NCI-H187 (cell line): ENCODE data around the gene CITED2.
"Not testable (repeated sequence)": the region's sequence is repeated elsewhere in the genome, so short reads cannot be mapped to it uniquely, and the experiment has no call there.

Source experiments
- DNase-seq, 2 experiments: peaks; one replicate each; lab custom pipeline; 2025; lab: John Stamatoyannopoulos, UW

The CITED2 gene

DNA sequence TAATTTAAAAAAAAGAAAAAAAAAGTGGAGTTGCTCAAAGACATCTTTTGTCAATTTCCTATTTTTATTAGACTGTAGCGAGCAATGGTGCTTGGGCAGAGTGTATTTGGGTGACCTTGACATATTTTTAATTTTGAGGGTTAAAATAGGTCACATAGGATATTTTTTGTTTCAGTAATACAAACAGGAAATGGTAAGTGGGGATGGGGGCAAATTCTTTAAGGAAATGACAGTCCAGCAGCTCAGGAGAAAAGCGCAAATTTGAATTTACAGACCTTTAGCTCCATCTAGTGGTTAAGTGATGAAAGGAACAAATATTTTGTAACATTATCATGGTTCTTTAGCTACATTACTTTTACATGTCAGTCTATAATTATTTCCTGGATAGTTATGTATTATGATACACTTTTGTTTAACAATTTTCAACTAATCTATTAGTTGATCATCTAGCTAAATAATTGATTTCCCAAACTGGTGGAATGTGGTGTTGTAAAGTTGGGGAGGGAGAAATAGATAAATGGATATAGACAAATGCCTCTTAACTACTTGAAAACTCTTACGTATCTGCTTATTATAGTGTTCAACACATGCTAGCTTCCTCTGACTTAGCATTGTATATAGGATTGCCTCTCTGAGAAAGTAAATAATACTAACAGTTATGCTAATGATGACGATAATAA is 10.0 kb downstream of the CITED2 start:
- no peak for DNase-seq

DNA sequence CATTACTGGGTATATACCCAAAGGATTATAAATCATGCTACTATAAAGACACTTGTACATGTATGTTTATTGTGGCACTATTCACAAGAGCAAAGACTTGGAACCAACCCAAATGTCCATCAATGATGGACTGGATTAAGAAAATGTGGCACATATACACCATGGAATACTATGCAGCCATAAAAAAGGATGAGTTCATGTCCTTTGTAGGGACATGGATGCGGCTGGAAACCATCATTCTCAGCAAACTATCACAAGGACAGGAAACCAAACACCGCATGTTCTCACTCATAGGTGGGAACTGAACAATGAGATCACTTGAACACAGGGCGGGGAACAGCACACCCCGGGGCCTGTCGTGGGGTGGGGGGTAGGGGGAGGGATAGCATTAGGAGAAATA is 10.7 kb downstream of the CITED2 start:
- DNase-seq, result not testable (repeated sequence)

DNA sequence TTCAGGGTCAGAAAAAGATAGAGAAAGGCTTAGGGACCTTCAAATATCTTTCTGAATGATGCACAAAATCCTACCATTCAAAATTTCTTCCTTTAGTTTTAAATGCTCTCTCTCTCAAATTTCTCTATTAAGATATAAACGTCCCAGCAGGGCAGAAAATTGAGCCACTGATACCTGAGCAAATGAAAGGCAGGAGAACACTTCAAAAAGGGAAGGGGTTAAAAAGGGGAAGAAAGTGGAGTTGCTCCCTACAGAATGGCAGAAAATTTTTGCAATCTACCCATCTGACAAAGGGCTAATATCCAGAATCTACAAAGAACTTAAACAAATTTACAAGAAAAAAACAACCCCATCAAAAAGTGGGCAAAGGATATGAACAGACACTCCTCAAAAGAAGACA is 11.3 kb downstream of the CITED2 start:
- DNase-seq, result not testable (repeated sequence)

GRCh38 chr6:139361211-139361610 is 13.2 kb downstream of the CITED2 start:
- no peak for DNase-seq

DNA sequence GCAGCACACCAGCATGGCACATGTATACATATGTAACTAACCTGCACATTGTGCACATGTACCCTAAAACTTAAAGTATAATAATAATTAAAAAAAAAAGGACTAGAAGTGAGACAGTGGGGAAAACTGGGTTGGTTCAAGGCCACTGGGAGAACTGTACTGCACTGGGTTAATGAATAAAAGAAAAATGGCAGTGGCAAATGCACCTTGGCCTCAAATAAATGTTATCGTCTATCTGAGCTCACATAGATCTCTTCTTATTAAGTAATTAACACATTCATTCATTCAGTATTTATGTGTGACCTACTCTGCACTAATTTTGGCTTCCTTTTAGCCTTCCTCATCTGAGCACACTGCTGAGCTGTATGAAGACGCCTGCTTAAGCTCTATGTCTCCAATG is 17.5 kb downstream of the CITED2 start:
- no peak for DNase-seq

DNA sequence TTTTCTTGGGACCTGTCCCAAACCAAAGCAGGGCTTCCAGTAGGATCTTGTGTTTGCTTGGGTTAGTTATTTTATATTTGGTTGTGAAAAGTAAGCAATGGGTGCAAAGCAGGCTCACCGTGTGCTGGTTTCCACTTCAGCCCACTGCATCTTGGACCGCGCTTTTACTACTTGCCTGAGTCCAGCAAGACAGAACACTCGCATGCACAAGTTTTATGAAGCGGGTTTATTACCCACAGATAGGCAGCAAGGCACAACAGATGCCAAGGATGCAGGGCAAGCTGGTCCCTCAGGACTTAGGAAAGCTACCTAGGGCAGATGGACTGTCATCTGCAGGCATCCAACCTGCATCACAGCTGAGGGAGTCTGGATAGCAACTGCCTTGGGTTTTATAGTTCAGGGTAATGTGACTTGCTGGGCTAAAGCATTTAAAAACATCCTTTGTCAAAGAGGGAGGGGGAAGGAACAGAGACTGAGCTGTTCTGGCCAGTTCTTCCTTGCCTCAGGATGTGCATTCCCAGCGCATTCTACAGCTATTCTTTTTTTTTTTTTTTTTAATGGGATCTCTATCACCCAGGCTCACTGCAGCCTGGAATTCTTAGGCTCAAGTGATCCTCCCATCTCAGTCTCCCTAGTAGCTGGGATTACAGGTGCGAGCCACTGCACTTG is 18.5 kb downstream of the CITED2 start:
- no peak for DNase-seq

- DNase-seq, result no peak
These were observed 19.3 kb downstream of the CITED2 start for GRCh38 chr6:139355172-139355571.

DNA sequence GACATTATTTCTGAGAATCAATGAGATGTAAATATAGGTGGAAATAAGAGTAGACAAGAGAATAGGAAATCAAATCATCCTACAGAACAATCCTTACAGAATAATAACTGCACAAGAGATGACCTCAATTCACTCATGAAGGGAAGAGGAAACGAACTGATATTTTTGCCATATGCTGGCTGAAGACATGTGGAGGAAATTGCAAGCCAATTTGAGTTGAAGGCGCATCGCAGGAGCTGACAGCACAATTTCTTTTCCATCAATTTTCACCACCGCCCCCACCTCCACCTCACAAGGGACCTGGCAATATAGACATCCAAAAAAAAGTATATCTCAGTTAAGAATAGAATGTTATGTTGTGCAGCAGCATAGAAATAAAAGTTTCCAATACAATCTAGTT is 20.3 kb downstream of the CITED2 start:
- no peak for DNase-seq

- DNase-seq, result no peak
These were observed 24.9 kb downstream of the CITED2 start for GRCh38 chr6:139349464-139350020.

DNA sequence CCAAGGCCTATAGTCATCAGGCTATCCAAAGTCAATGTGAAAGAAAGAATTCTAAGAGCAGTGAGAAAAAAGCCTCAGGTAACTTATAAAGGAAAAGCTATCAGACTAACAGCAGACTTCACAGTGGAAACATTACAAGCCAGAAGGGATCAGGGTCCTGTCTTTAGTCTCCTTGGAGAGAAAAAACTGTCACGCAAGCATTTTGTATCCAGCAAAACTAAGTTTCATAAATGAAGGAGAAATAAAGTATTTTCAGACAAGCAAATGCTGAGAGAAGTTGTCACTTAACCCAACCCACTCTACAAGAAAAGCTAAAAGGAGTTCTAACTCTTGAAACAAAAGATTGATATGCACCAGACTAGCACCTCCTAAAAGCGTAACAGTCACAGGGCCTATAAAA is 28.1 kb downstream of the CITED2 start:
- no peak for DNase-seq

DNA sequence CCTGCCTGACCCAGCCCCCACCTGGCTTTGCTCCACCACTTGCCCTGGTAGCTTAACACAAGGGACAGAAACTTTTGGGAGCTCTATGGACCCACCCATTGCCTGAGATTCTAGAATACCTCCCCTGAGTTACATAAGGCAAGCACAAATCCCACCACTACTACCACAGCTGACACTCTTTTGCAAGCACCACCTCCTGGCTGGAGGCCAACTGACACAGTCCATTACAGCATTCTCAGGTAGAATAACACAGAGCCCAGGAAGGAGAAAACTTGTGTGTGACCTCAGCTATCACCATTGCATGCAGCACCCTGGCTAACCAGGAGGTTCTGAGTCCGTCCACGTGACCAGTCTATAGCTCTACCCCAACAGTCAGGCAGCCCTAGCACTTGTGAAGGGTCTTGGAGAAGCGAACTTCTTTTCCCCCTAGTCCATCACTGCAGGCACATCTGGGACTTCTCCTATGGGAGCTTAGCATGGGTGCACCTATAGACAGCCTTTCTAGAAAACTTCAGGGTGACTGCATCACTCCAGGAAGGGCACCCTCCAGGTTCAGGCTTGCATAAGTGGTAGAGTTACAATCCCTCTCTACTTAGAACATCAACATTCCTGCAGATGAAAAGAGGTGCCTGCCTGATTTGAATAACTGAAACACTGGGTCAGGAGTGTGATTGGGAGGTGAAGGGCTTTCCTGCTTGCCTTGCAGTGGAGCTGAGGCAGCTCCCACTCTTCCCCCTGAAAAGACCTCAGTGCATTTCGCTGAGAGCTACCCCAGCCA is 30.1 kb downstream of the CITED2 start:
- no peak for DNase-seq

GRCh38 chr6:139343052-139343750 is 31.2 kb downstream of the CITED2 start:
- no peak for DNase-seq

DNA sequence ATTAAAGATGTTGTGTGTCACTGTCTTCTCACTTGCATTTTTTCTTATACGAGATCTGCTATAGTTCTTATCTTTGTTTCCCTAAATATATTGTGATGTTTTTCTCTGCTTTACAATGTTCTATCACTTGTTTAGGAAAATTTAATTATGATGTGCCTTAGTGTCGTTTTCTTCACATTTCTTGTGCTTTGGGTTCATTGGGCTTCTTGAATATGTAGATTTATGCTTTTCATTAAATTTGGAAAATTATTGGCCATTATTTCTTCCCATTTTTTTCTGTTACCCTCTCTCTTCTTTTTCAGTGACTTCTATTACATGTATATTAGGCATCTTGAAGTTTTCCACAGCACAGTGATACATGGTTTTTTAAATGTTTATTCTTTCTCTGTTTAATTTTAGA is 33.4 kb downstream of the CITED2 start:
- DNase-seq, result no peak

- DNase-seq, result no peak
These were observed 35.7 kb downstream of the CITED2 start for GRCh38 chr6:139338795-139339194.

DNA sequence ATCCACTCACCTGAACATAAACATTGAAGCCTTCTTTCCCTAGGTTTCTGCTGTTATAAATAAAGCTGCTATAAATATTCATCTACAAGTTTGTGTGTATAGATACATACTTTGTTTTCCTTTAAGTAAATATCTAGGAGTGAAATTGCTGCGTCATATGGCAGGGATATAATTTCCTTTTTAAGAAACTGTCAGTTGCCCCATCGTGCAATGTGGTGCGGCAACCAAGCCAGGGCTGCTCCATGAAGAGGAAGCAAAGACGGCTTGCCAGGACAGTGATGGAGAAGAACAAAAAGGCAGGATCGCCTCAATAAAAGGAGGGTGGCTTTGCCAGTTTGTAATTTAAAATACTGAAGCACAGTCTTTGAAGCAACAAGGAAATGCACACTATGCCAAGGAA is 36.6 kb downstream of the CITED2 start:
- DNase-seq, result no peak

DNA sequence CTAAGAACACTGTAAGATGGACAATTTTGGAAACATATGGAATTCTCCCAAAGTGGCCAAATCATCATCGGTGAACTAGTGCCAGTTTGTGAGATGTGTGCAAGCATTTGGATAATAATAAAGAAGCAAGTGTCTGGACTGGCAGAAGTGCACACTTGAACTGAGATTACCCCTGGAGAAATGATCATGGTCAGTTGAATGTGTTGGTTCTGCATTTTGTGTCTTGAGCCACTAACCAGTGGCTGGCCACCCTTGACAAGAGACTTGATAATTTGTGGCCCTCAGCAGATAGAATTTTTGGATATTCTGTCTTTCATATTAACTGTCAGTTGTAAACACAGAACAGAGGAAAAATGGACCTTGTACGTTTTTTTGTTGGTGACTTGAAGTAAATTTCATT is 37.4 kb downstream of the CITED2 start:
- DNase-seq, result no peak

GRCh38 chr6:139336488-139336887 is 38.0 kb downstream of the CITED2 start:
- no peak for DNase-seq

DNA sequence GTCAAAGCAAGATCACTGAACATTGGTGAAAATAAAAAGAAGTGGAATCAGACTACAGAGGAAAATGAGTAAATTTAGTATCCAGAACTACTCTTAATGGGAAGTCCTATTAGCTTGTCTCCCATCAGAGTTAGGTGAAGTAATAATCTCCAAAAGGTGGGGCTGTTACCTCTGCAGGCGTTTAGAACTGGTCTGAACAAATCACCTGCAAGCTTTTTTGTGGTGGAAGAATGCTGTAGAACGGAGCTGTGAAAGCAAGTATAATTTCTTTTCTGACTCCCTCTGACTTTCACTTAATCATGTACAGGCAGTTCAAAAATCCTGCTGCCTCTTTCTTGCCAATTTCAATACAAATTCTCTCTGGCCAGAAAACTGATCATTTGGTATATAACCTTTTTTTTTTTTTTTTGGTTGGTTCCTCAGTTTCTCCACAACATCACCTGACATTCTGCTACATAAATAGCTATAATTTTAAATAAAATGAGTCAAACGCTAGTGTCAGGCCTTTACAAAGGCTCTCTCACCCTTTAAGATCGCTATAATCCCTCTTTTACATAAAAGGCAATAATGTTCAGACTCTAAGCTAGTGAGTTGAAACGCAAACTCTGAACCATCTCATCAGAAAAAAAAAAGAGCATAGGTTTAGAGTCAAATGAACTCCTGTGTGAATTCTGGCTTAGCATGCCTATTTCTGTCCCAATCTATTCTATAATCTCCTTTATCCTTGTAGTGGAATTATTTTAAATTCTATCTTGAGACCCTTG is 38.8 kb downstream of the CITED2 start:
- DNase-seq, result no peak

DNA sequence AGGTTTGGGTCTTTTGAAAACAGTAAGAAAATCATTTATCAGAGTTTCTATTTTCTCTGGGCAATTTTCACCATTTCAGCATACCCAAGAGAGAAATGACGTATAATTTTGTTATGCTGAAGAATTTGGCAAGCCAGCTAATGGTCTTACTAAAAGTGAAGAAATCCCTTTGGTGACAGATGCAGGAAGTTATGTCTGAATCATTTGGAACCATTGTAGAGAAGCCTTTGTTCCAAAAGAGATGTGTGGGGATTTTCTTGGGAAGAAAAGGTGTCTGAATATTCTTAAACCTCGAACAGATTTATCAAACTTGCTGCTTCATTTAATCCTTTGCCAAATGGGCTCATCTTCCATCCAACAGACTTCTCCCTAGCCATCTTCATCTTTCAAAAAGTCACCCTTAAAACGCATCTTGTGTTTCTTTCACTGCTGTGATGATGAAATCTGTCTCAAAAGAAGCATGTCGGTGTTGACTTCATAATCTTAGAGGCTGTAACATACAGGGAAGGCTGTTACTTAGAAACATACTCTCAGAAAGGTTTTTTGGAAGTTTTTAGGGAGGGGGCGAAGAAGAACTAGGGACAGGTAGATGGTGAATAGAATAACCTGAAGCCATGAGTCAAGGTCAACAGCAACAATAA is 39.5 kb downstream of the CITED2 start:
- no peak for DNase-seq

DNA sequence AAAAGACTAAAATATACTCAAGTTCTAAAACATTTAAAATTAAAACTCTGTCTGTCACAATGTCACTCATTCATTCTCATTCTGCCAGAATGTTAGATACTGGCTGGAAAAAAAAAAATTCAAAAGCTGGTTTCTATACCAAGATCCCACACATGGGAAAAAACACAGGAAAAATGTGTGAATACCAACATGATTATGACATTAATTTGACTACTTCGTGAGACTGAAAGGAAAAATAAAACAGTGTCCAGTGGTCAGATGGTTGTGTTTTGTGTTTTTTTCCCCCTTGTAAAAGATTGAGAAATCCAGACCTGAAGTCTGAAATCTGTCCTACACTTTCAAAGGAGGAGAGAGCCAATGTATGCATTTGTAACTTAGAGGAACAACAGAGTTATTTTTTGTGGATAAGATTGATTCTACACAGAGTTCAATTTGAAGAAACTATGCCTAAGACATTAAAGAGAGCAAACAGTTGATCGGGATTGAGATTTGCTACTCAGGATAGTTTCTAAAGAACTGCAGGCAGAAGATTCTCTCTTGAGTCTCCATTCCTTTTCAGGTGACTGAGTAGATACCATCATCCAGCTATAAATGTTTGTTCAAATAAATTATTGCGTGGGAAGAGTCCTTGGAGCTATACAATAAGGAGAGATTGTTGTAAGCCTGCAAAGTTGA is 43.5 kb downstream of the CITED2 start:
- no peak for DNase-seq
